Measurements from ENCODE around the gene SCAANT1.

The SCAANT1 gene

DNA sequence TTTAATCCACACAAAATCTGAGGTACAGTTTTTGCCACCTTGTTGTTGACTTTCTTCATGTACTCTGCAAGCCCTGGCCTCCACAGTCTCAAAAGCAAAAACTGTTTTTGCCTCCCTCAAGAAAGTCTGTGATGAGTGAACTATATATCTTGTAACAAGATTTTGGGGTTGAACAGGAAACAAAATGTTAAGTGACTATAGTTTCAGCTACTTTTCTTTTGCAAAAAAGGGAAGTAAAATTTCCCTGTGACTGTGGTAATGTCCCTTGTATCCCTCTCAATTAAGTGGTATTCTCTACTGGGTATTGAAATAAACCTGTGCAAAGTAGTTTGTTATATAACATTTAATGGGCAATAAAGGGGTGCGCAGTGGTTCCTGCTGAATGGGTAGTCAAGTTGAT is 21.3 kb upstream of the SCAANT1 start:
- DNase-seq = no peak

DNA sequence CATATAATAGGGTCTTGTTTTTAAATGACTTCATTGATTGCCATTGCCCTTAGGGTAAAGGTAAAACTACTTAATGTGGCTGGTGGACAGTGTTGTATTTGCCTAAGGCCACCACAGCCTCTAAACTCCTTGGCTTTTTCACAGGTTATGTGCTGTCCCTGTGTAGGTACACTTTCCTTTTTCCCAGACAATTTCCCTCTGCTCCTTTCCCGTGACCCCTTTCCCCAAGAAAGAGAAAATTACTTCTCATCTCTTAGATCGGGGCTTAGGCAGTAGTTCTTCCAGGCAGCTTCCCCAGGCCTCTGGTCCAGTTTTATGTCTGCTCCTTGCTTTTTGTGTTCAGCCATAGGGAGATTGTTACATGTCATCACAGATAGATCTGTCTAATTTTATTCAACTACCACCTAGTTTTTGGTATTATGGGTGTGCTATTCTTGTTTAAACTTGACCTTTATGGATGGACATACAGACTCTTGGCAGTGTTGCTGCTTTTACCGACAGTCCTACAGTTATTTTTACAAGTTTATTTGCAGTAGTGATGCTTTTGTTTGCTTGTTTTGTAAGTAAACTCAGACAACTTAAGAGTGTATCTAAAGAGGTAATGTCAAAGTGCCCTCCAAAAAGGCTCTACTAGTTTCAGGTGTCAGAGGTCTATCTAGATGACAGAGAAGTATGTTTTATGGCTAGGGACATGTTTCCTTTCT is 20.5 kb upstream of the SCAANT1 start:
- no peak for DNase-seq

DNA sequence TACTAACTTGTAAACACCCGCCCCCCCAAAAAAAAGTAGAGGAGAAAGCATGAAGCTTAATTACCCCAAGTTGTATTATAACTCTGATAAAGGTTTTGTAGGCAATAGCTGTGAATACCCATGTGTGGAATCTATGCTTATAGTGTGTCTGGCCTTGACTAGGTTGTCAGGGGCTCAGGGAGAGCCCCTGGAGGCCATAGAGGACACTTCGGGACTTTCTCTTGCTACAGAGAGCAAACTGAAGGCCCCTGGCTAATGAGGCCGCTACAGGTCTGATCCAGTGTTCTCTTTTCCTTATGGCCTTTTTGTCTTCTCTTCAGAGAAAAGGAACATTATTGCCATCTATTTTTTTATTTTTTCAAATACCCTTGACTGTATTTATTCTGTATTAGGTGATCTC is 19.1 kb upstream of the SCAANT1 start:
- no peak for DNase-seq

DNA sequence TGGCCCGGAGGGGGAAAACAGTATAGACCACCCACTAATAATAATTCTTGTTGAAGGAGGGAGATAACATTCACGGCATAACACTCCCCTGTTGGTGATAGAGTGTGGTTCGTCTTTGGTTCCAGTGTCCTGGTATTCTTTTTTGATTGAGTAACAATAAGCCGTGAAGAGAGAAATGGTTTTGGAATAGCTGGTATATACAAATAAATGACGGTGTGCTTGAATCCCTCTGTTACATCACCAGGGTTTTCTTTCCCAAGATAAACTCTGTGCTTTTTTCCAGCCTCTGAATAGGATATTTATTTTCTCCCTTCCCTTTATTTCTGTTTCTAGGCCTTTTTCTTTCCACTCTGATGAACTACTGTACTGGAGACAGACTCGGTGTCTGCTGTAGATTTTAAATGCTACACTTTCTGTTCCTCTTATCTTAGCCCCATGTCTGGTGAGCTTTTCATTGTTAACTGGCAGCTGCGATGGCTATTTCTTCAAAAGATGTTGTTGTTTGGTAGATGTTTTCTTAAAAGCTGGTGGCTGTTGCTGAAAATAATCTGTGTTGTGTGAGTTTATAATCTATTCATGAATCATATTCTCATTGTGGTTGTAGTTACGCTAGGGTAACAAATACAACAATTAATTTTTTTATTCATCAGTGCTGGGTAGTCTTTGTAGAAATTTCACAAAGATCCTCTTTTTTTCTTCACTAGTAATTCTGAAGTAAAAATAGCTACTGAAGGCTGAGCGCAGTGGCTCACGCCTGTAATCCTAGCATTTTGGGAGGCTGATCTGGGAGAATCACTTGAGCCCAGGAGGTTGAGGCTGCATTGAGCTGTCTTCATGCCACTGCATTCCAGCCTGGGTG is 15.5 kb upstream of the SCAANT1 start:
- DNase-seq = no peak

DNA sequence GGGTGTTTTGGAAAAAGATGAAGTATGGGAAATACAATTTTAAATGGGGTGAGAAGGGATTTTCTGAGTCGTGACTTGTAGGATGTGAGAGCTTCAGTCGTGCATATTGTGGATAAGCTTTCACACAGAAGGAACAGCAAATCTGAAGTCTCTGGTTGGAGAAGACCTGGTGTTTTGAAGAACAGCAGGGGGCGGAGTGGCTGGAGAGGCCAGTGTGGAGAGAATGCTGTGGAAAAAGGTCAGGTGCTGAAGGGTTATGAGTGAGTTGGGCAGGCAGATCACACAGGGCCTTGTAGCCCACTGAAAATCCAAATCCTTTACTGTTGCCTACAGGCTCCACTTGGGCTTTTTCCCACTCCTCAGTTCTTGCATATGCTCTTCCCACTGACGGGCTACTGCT is 14.1 kb upstream of the SCAANT1 start:
- DNase-seq = no peak

DNA sequence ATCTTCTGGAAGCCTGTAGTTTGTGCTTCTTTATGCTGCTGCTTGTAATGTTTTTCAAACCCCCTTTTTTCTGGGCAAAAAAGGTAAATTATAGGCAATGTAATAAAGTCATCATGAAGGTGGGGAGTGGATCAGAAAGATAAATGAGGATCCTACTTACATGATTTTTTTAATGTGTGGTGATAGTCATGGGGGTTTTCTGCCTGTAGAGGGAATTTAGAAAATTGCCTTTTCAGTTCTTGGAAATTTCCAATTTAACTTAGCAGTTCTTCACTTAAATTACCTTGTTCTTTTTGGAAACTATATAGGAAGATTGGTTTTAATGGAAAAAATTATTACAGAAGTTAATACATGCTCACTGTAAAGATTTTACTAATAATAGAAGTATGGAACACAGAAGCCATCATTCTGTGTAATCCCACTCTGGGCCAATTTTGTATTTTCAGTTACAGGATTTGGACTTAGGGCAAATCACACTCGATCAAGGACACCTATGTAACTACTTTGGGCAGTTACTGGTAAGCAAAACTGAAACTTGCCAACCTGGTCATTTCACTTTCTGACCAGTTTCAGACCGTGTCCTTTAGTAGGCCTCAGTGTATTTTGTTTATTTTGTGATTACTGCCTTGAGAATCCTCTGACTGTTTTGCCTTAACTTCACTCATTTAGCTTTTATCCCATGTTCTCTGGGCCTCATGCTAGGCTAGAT is 10.5 kb upstream of the SCAANT1 start:
- no peak for DNase-seq

DNA sequence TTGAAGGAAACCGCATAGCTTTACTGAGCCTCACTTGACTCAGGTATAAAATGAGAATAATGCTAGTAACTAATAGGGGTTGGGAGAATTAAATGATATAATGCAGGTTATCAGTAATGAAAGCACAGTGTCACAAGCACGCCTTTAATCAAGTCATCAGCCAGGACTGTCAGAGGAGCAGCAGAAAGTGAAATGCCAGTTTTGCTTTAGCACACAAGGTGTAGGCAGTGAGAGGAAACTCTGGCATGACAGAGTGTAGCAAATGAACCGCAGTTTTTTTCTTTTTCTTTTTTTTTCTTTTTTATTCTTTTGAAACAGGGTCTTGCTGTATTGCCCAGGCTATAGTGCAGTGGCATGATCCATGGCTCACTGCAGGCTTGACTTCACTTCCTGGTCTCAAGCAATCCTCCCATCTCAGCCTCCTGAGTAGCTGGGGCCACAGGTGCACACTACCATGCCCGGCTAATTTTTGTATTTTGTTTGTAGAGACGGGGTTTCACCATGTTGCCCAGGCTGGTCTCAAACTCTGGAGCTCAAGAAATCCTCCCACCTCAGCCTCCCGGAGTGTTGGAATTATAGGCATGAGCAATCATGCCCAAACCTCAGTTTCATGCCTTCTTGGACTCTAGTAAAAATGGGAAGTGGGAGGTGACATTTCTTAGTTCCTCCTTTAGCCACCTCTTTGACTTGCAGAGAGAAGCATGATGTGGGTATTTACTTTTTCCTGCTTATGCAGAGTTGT is 9.7 kb upstream of the SCAANT1 start:
- DNase-seq = no peak

DNA sequence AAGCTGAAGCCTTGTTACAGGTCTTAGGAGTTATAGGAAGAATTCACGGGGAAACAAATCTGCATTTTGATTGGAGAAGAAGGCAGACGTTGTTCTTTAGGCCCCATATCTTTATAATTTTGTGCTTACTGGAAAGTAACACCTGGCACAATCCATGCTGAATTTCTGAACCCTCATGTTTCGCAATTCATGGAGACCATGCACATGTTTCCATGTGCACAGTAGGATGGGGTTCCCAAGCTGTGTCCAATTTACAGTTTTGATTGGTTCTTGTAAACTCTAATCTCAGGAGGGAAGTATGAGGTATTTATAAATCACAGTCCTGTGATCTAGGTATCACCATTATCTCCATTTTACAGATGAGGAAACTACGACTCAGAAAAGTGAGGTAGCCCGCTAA is 7.8 kb upstream of the SCAANT1 start:
- DNase-seq = no peak

DNA sequence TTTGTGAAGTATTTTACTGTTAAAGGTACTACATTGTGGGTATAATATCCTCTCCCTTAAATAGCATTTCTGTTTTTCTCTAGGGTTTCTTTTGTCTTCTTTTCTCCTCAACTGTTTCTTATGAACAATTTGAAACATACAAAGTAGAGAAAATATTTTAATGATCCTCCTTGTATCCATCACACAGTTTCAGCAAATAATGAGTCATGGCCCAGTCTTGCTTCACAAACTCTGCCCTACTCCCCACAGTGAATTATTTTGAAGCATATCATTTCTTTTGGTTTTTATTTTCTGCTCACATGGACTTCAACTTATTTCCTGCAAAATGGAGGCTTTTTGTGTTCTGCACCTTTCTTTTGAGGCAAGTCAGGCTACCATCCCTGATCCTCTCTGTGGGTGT is 6.1 kb upstream of the SCAANT1 start:
- no peak for DNase-seq

DNA sequence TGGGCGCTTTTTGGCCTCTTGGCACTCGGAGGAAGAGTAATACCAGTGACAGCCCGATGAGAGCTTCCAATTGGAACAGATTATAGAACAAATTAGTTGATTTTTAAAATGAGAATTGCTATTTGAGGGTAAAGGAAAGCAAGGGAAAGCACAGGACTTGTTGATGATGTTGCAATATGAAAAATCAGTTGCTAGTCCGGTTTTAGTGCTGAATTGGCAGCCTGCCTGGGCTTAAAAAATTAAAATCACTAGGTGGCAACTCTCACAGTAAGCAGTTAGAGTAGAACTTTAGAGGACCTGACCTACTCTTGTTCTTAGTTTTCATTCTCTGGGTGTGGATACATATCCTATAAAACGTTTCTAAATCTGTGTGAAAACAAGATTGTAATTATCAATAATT is 2.1 kb upstream of the SCAANT1 start:
- peak; percentile 12 for DNase-seq

DNA sequence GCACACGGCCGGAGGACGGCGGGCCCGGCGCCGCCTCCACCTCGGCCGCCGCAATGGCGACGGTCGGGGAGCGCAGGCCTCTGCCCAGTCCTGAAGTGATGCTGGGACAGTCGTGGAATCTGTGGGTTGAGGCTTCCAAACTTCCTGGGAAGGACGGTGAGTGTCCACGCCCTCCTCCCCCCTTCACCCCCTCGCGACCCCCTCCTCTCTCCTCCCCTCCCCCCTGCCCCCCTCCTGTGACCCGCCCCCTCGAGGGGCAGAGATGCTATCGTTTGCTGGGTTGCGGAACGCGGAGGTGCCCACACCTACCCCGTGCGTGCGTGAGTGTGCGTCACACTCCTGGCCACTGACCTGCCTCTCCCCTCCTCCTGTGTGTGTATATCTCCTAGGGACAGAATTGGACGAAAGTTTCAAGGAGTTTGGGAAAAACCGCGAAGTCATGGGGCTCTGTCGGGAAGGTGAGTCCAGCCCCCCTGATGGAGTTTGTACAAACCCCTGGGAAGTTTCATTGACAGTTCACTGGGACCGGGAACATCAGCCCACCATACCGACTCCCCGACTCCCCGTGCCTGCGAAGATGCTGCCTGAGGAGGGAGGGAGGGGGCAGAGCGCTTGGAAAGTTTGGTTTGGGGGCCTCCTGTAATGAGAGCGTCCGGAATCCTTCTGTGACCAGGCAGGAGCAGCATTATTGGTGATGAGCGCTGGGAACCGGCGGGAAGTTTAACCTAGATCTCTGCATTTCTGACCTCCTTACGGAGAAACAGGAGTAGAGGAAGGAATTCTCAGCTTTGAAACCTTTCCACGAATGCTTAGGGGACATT is 795 bp upstream of the SCAANT1 start:
- peak; percentile 81 for DNase-seq

DNA sequence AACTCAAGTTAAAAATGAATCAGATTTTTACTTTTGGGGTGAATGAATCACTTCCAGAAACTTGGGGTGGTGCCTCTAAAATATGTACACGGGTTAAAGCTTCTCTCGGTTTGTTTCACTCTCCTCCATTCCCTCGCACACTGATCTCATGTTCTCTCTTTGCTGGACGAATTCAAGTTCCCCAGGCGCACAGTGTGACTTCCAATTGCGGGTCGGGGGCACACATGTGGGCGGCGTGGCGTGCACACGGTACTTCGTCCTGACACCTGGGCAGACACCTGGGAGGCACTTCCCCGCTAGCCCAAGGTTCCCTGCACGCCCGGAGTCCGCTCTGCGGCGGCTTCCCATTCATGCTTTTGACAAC is 692 bp downstream of the SCAANT1 start:
- no peak for DNase-seq

DNA sequence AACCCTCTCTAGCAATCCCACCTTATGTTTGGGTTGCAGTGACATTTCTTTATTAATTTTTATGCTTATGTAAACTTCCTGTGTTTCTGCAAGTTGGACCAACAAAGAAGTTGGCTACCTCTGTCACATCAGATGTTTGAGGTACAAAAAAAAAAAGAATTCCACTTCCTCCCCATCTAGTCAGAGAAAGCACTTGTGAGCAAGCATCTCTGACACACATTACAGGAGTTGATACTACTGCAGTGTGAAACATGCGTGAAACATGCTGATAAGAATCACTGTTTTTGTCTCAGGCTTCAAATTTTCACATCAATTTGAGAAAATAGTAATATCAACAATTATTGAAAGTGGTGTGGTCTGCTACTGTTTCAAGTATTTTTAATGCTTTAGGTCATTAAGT is 1.3 kb downstream of the SCAANT1 start:
- DNase-seq = peak; percentile 18

DNA sequence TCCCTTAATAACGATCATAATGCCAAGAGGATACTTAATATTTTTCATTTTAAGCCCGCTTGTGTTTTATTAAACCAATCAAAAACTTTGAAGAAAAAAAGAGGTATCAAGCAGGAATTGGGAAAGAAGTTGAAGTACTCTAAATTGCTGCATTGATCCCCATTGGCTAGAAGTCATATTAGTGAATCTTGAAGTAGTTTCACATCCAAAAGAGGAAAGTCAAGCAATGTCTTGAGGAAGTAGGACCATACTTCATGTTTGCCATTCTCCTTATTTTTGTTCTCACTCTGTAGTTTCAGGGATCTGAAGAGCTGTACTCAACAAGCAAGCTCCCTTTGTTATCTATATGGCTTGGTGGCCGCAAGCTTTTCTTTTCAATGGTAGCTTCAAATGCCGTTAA is 2.2 kb downstream of the SCAANT1 start:
- no peak for DNase-seq

DNA sequence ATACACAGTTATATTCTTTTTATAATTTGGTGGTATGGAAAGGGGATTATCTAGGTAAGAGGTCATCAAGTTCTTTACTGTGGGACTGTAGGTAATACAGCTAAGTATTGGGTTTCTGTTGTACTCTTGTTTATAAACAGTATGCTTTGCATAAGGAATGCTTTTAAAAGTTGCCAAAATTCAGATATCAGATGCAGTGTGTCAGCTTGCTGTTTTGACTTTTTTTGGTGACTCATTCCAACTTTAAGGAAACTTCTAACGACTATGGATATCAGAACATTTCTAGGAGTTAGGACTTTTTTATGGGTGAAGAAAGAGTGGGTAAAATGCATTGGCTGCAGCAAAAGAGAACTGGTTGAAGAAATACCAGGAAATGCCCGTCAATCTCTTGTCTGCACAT is 2.8 kb downstream of the SCAANT1 start:
- no peak for DNase-seq

DNA sequence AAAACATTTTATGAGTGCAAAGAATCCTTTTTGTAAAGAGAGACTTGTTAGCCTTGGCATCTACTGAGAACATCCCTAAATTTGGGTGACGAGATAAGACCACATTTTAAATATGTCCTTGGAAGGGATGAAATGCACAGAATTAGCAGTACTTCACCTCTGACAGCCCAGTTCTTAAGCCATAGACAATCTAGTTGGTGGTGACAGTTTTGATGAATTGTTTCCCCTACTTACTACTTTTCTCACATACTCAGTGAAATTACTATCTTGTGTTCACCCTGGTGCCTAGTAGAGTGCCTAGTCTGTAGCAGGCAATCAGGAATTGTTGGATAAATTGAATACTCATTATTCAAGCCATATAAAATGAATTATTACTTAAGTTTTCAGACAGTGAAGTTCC is 3.4 kb downstream of the SCAANT1 start:
- DNase-seq = no peak

DNA sequence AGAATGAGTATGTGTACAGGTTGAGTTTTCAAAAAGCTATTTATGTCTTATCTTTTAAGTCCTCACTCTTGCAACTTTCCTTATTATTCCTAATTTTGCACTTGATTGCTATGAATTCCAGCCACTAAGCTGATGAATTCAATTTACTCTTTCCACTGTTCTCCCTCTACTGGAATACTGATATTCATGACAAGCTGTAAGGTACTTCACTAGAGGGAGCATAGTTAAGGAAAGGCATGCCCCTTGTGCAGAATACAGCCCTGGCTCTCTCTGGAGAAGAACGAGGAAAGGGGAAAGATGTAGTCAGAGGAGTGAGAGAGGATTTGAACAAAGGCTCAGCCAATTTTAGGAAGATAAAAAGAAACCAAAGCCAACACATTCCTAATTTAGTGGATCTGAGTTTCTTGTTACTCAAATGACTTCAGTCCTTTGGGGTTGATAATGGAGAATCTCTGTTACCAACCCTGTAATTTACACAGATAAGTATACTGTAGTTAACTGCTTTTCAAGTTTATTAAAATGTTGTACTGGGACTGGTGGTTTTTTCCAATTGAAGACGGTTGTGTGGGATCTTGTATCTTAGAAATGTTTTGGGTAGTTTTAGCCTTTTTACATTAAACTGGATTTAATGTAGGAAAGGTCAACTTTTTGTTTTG is 4.0 kb downstream of the SCAANT1 start:
- no peak for DNase-seq

DNA sequence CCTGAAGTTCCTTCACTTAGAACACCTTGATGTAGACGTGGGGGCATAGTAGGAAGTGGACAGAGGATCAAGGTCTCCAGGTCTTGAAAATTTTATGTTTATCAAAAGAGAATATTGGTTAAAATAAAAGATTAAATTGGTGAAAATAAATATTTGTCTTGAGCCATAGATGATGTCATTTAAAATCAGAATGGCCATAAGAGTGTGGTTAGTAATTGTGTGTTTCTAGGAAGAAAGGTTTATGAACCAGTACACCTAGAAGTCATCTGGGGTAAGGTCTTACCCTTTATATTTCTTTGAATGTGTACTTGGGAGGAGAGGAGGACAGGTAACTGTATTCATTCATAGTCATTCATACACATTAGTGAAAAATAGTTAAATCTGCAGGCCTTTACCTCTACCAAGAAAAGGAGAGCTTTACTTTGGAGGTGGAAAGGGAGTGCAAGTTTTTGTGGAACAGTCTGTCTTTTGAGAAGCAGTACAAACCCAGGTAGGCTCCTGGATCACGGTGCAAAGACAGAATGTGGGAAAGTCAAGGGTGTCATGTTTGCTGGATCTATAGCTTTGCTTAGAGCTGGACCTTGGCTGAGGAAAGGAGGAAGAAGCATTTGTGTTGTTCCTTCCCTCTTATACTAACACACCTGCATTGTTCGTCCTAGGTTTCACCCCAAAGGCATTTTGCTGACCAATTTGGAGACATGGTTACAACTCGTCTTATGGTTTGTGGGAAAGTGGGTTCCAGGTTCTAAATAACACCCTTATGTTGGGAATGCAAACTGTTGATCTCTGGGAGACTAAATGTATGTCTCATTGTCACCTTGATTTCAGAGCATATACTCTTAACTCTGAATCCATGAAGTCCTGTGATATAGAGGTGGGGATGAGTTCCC is 6.2 kb downstream of the SCAANT1 start:
- no peak for DNase-seq

DNA sequence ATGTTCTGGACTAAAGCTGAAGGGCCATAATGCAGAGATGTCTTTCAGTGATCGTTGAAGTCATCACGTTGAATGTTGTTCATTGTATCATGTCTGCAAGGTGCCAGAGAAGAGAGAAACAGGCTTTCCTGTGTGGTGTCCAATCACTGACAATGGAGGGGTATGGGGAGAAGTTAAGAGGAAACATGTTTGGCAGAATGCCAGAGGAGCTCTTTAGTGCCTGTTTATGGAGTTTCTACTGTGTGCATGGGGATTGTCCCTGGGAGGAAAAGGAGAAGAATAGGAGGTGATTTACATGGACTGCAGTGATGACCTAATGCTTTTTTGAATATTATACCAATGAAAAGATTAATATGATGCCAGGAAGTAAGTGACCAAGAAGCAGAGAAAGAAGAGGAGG is 11.7 kb downstream of the SCAANT1 start:
- no peak for DNase-seq

DNA sequence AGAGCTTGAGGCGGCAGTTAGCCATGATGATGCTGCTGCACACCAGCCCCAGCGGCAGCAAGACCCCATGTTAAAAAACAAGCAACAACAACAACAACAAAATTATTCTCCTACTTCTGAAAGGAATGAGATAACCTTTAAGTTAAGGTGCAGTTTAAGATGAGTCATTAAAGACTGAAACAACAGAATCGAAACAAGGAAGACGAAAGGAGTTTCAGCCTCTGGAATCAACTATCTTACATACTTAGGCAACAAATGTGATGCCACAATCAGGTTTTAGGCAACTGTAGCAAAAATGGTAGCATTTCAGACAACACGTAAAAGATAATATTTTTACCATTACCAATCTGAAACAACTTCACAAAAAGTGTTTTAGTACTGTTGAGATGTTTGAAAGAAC is 12.2 kb downstream of the SCAANT1 start:
- DNase-seq = no peak
